Prostate gland (tissue), 2 donors: ENCODE measurements around the gene SSTR4.

Experiments
- POLR2A ChIP-seq: fragments of 450-650 bp; IDR thresholded peaks from one replicate; pipeline ENCODE4 v1.6.1; 2016; ENCODE audit warnings: antibody characterized with exemption, mild to moderate bottlenecking
- TF ChIP-seq, protein P1 (sequence below), 4 experiments: fragments of 200-600 bp in 2 of 4; fragments of 450-650 bp in 2 of 4; sonication (generic) in 2 of 4; IDR thresholded peaks; 1 replicate in 3 of 4; 2 replicates in 1 of 4; pipeline ENCODE4 v1.5.1; 2016 to 2019; ENCODE audit warnings: antibody characterized with exemption in 4 of 4, mild to moderate bottlenecking in 2 of 4, moderate library complexity in 2 of 4

DNA sequence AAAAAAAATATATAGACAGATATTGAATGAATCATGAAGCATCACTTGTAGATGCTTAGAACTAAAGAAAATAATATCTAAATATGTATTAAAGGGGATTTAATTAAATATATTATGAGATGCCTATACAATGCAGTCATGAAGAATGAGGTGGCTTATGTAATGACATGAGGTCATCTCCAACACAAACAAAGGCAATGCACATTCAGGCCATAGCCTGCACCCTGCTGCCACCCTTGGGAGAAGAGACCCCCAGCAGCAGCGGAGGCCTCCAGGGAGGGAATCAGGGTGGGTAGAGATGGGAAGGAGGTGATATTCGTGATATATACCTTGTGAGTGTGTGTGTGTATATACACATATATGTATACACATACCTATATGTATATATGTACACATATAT is 26.4 kb upstream of the SSTR4 start:
- TF ChIP-seq, protein P1, sequence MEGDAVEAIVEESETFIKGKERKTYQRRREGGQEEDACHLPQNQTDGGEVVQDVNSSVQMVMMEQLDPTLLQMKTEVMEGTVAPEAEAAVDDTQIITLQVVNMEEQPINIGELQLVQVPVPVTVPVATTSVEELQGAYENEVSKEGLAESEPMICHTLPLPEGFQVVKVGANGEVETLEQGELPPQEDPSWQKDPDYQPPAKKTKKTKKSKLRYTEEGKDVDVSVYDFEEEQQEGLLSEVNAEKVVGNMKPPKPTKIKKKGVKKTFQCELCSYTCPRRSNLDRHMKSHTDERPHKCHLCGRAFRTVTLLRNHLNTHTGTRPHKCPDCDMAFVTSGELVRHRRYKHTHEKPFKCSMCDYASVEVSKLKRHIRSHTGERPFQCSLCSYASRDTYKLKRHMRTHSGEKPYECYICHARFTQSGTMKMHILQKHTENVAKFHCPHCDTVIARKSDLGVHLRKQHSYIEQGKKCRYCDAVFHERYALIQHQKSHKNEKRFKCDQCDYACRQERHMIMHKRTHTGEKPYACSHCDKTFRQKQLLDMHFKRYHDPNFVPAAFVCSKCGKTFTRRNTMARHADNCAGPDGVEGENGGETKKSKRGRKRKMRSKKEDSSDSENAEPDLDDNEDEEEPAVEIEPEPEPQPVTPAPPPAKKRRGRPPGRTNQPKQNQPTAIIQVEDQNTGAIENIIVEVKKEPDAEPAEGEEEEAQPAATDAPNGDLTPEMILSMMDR (IDR thresholded peaks at IDR 0.05): no peak
- TF ChIP-seq POLR2A: no peak
